Measurements from ENCODE around the gene ZNHIT1.

DNA sequence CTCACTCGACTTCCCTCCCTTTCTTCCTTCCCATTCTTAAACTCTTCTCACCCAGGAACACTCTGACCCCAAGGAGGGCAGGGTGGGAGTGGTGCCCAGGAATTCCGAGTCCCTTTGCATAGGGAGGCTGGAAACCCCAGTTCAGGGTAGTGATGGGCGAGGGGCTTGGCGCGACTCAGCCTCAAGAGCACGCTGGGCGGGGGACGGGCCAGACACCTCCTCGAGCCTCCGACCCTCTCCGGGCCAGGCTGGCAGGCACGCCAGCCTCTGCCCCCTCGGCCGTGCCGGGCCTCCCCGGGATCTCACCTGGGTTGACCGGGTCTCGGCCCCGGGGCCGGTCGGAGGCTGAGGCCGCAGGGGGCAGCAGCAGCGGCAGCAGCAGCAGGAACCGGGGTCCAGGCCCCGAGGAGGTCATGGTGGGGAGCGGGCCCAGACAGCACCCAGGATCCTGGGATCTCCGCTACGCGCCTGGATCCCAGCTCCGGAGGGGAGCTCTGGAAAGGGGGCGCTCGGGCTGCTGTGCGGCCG is 1.0 kb upstream of the ZNHIT1 start:
- TF ChIP-seq POLR2A (IDR thresholded peaks at IDR 0.05; ENCODE audit: low read depth, low read length) (no peak), POLR2AphosphoS5 (IDR thresholded peaks at IDR 0.05; ENCODE audit: low read depth, low read length) (no peak), TAF1 (IDR thresholded peaks at IDR 0.05; ENCODE audit: low read depth, low read length) (no peak)

Data from GM12891 (cell line).